CD4-positive, alpha-beta T cell treated with Interferon alpha-2 for 1 hour (primary cell): Measurements from ENCODE around the gene COL6A1.
"Not testable (repeated sequence)": the region's sequence is repeated elsewhere in the genome, so short reads cannot be mapped to it uniquely, and the experiment has no call there.

Experiments used
- DNase-seq, 2 donors: peaks; one replicate each; pipeline ENCODE4 v3.0.0-alpha.2; 2020 to 2022

The COL6A1 gene

GRCh38 chr21:45945066-45945867 is 36.3 kb upstream of the COL6A1 start:
- DNase-seq: no peak

GRCh38 chr21:45945868-45946210 is 35.7 kb upstream of the COL6A1 start:
- no peak for DNase-seq

GRCh38 chr21:45947296-45947695 is 34.3 kb upstream of the COL6A1 start:
- DNase-seq: no peak

GRCh38 chr21:45947716-45948255 is 33.8 kb upstream of the COL6A1 start:
- DNase-seq: no peak

- no peak for DNase-seq
Observed at GRCh38 chr21:45948576-45949141, 32.9 kb upstream of the COL6A1 start.

GRCh38 chr21:45949928-45950739 is 31.4 kb upstream of the COL6A1 start:
- DNase-seq: no peak

- no peak for DNase-seq
Observed at GRCh38 chr21:45950740-45951515, 30.6 kb upstream of the COL6A1 start.

GRCh38 chr21:45951676-45952075 is 29.9 kb upstream of the COL6A1 start:
- DNase-seq: no peak

GRCh38 chr21:45952527-45952926 is 29.0 kb upstream of the COL6A1 start:
- not testable (repeated sequence) for DNase-seq

- no peak for DNase-seq
Observed at GRCh38 chr21:45952974-45953373, 28.6 kb upstream of the COL6A1 start.

GRCh38 chr21:45954261-45954660 is 27.3 kb upstream of the COL6A1 start:
- DNase-seq: no peak

- no peak for DNase-seq
Observed at GRCh38 chr21:45954921-45955320, 26.6 kb upstream of the COL6A1 start.

GRCh38 chr21:45957551-45957950 is 24.0 kb upstream of the COL6A1 start:
- no peak for DNase-seq

GRCh38 chr21:45957981-45958600 is 23.5 kb upstream of the COL6A1 start:
- DNase-seq: no peak

- no peak for DNase-seq
Observed at GRCh38 chr21:45959182-45959581, 22.4 kb upstream of the COL6A1 start.

- no peak for DNase-seq
Observed at GRCh38 chr21:45959779-45960390, 21.7 kb upstream of the COL6A1 start.

GRCh38 chr21:45961408-45961807 is 20.2 kb upstream of the COL6A1 start:
- not testable (repeated sequence) for DNase-seq

GRCh38 chr21:45962531-45963231 is 18.9 kb upstream of the COL6A1 start:
- no peak for DNase-seq

- no peak for DNase-seq
Observed at GRCh38 chr21:45963232-45963570, 18.4 kb upstream of the COL6A1 start.

GRCh38 chr21:45964649-45965048 is 16.9 kb upstream of the COL6A1 start:
- no peak for DNase-seq

GRCh38 chr21:45965084-45965809 is 16.3 kb upstream of the COL6A1 start:
- DNase-seq: no peak
